ENCODE measurements around the gene CACNA1I. TPM values are rescaled to one million over a fixed set of nuclear protein-coding genes. Genes with fewer than 3 reads are reported as not detected.

CACNA1I gene
- polyA plus RNA-seq, 3 donors, result 0.08 to 0.13 TPM; not detected in 1

DNA sequence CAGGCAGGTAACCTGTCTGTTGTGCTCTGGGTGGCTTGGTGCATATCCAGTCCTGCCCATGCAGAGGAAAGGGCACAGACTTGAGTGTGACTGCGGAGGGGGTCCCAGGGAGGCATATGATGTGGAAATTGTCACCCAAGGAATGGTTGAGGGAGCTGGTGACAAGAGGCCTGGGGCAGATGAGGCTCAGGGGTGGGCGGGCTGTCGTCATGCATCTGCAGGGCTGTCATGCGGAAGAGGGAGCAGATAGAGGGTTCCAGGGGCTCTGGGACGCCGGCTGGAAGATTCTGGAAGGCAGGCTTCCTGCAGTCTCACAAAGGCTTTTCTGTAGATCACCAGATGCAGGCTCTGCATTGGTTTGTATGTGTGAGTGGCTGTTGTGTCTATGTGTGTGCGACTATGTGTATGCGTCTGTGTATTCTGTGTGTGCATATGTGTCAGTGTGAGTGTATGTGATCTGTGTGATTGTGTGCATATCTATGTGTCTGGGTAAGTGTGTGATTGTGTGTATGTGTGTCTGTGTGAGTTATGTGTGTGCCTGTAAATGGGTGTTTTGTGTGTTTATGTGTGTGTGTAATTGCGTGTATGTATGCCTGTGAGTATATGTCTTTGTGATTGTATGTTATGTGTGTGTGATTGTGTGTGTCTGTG lies 7.6 kb upstream of the CACNA1I start:
- 71 to 78% (median 74%) methylated on average over 9 of the region's 9 CpGs for WGBS, 3 donors
- no peak overlapping the region for H3K27ac ChIP-seq (ENCODE audit: low read depth, low read length)

- 77 to 88% (median 79%) methylated on average over 7 of the region's 7 CpGs for WGBS, 3 donors
- H3K27ac ChIP-seq (ENCODE audit: low read depth, low read length), result no peak overlapping the region
Measured at GRCh38 chr22:39563571-39564428, 6.8 kb upstream of the CACNA1I start.

DNA sequence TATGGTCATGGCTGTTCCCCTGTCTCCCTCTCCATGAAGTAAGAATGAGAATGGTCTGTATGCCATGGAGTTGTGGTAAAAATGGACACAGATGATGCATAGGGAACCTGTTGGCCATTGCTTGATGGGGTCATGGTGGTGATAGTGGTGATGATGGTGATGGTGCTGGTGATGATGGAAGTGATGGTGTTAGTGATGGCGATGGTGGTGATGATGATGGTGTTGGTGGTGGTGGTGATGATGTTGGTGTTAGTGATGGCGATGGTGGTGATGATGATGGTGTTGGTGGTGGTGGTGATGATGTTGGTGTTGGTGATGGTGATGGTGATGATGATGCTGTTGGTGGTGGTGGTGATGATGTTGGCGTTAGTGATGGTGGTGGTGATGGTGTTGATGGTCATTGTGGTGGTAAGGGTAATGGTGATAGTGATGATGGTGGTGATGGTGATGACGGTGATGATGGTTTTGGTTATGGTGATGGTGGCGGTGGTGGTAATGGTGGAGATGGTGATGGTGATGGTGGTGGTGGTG lies 5.1 kb upstream of the CACNA1I start:
- WGBS, 3 donors, result 93 to 98% (median 97%) methylated on average over 5 of the region's 5 CpGs
- H3K27ac ChIP-seq (ENCODE audit: low read depth, low read length), result no peak overlapping the region

GRCh38 chr22:39567135-39567946 lies 3.2 kb upstream of the CACNA1I start:
- WGBS, 3 donors, result 42 to 72% (median 42%) methylated on average over 13 to 14 of the region's 14 CpGs
- no peak overlapping the region for H3K27ac ChIP-seq (ENCODE audit: low read depth, low read length)

- no peak overlapping the region for H3K27ac ChIP-seq (ENCODE audit: low read depth, low read length)
- WGBS, 3 donors, result 71 to 75% (median 73%) methylated on average over 19 of the region's 19 CpGs
Measured at GRCh38 chr22:39568278-39568981, 2.1 kb upstream of the CACNA1I start.

- WGBS, 3 donors, result 92 to 97% (median 94%) methylated on average over 7 of the region's 7 CpGs
- H3K27ac ChIP-seq (ENCODE audit: low read depth, low read length), result no peak overlapping the region
Measured at GRCh38 chr22:39569066-39569465, 1.5 kb upstream of the CACNA1I start.

GRCh38 chr22:39570226-39570625 lies 327 bp upstream of the CACNA1I start:
- 74 to 80% (median 75%) methylated on average over 3 of the region's 3 CpGs for WGBS, 3 donors

GRCh38 chr22:39571538-39571937 lies 985 bp downstream of the CACNA1I start:
- WGBS, 3 donors, result 44 to 83% (median 58%) methylated on average over 1 of the region's 1 CpG

More at GRCh38 chr22:39570226-39570625, 327 bp upstream of the CACNA1I start:
- no peak overlapping the region for H3K27ac ChIP-seq (ENCODE audit: low read depth, low read length)

GRCh38 chr22:39574779-39575551 lies 4.4 kb downstream of the CACNA1I start:
- WGBS, 3 donors, result 79 to 84% (median 80%) methylated on average over 14 of the region's 14 CpGs

More at GRCh38 chr22:39571538-39571937, 985 bp downstream of the CACNA1I start:
- H3K27ac ChIP-seq (ENCODE audit: low read depth, low read length), result no peak overlapping the region

DNA sequence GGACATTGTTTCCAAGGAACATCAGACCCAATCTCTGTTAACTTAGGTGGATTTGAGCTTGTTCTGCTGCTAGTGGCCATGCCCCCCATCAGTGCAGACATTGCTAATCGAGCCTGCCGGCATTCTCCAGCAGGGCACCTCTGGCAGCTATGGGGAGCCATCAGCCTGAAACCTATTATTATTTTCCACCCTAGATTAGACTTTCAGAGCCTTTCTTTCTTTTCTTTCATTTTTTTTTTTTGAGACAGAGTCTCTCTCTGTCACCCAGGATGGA lies 4.9 kb downstream of the CACNA1I start:
- 91 to 96% (median 92%) methylated on average over 2 of the region's 2 CpGs for WGBS, 3 donors

More at GRCh38 chr22:39574779-39575551, 4.4 kb downstream of the CACNA1I start:
- no peak overlapping the region for H3K27ac ChIP-seq (ENCODE audit: low read depth, low read length)

GRCh38 chr22:39576027-39576426 lies 5.5 kb downstream of the CACNA1I start:
- 87 to 94% (median 92%) methylated on average over 4 of the region's 4 CpGs for WGBS, 3 donors
- no peak overlapping the region for H3K27ac ChIP-seq (ENCODE audit: low read depth, low read length)

More for the DNA sequence above, 4.9 kb downstream of the CACNA1I start:
- H3K27ac ChIP-seq (ENCODE audit: low read depth, low read length), result no peak overlapping the region

DNA sequence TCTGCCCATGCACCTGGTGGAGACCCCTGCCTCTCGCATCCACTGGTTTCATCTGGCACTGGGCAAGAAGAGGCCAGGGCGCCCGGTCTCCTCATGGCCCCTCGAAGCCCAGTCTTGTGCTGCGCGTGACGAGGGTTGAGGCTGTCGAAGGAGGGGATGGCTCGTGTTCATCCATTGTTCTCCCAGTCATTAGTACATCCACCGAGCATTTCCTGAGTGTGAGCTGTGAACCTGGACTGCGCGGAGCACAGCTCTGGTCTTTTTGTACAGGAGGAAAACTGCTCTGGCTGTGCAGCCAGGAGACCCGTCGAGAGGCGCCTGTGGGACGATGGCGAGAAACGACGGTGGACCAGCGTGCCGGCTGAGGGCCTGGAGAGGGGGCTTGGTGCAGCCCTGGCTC lies 6.8 kb downstream of the CACNA1I start:
- 68 to 79% (median 72%) methylated on average over 21 of the region's 21 CpGs for WGBS, 3 donors
- no peak overlapping the region for H3K27ac ChIP-seq (ENCODE audit: low read depth, low read length)

- WGBS, 3 donors, result 73 to 93% (median 90%) methylated on average over 7 of the region's 7 CpGs
- no peak overlapping the region for H3K27ac ChIP-seq (ENCODE audit: low read depth, low read length)
Measured at GRCh38 chr22:39577900-39578299, 7.3 kb downstream of the CACNA1I start.

DNA sequence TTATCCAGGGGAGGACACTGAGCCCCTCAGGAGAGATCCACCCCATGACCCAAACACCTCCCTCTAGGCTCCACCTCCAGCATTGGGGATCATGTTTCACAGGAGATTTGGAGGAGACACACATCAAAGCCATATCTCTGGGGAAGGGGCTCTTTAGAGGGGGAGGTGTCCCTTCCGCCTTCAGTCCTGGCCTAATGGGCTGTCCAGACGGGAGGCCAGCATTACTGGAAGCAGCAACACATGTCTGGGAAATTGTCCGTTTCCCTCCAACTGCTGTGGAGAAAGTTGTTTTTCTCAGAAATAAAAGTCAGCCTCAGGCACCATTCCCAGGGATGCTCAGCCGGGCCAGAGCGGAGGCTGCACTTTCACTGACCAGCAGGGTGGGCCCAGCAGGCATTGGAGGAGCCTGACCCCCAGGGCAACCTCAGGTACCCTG lies 9.5 kb downstream of the CACNA1I start:
- H3K27ac ChIP-seq (ENCODE audit: low read depth, low read length), result no peak overlapping the region
- 33 to 50% (median 43%) methylated on average over 5 of the region's 5 CpGs for WGBS, 3 donors

DNA sequence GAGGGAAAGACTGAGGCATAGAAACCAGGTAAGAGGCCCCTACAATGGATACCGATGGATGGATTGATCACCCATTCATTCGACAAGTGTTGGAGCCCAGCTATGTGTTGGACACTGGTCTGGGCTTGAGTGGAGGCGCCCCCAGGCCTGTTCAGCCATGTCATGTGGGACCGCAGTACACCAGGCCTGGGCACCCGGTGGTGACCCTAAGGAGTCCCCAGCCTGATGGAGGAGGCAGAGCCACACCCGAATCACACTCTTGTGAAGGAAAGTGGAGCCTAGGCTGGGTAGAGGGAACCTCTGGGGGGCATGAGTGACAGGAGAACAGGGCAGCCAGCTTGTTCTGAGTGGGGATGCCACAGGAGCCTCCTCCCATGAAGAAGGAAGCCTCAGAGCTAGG lies 10.2 kb downstream of the CACNA1I start:
- 83 to 90% (median 89%) methylated on average over 6 of the region's 6 CpGs for WGBS, 3 donors
- H3K27ac ChIP-seq (ENCODE audit: low read depth, low read length), result no peak overlapping the region

DNA sequence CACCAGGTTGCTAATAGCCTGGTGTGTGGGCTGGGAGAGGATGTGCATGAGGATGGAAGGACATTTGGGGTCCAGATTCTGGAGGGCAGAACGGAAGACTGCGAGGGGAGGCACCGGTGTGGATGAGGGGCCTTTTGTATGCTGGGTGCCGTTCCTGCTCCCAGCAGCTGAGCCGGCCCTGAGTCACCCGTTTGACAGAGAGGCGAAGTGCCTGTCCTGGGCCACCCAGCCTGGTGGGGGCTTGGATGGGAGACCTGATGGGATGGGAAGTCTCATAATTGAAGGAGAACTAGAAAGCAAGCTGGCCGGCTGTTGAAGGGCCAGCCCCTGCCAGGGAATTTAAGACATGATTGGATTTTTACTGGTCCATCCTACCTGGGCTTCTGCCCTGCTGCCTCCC lies 10.8 kb downstream of the CACNA1I start:
- no peak overlapping the region for H3K27ac ChIP-seq (ENCODE audit: low read depth, low read length)
- 69 to 95% (median 90%) methylated on average over 8 of the region's 8 CpGs for WGBS, 3 donors

- no peak overlapping the region for H3K27ac ChIP-seq (ENCODE audit: low read depth, low read length)
- 46 to 72% (median 61%) methylated on average over 3 of the region's 3 CpGs for WGBS, 3 donors
Measured at GRCh38 chr22:39583066-39583667, 12.6 kb downstream of the CACNA1I start.

Data from adipose tissue (tissue), 3 donors.